H1 (cell line): Measurements from ENCODE around the gene EFCAB6. TPM values are rescaled to one million over a fixed set of nuclear protein-coding genes. Genes with fewer than 3 reads are reported as not detected.

Experiments used
- CTCF ChIA-PET: fragments of 300-600 bp; sonication (Branson Sonifier 250); formaldehyde crosslinking; loops from one replicate; lab custom pipeline; 2021; ENCODE audit not compliant: partially characterized antibody; lab: Charles Lee
- POLR2A ChIA-PET: fragments of 300-600 bp; sonication (Branson Sonifier 250); formaldehyde crosslinking; loops from one replicate; lab custom pipeline; 2021; ENCODE audit warnings: inconsistent platforms; ENCODE audit not compliant: partially characterized antibody; lab: Charles Lee
- DNase-seq, 2 experiments: peaks; one replicate each; pipeline versions ENCODE4 v3.0.0 to v3.0.0-alpha.2; 2010 to 2022; ENCODE audit warnings: low spot score in 2 of 2, low read depth in 1 of 2, mixed read lengths in 1 of 2
- FAIRE-seq: peaks from 2 replicates; lab custom pipeline; 2011; peaks lifted over from hg19 to GRCh38; lab: Jason Lieb, UNC
- H2AFZ ChIP-seq: 2 replicates; pipeline ENCODE4 v1.8.1; 2012; ENCODE audit warnings: low read length, inconsistent platforms
- H2AK5ac ChIP-seq: 2 replicates; pipeline ENCODE4 v1.6.1; 2013; ENCODE audit warnings: low read depth, low read length
- H2BK120ac ChIP-seq: replicated peaks from 2 replicates; pipeline ENCODE3; 2013; ENCODE audit warnings: low read depth, low read length, inconsistent platforms
- H2BK12ac ChIP-seq: 2 replicates; pipeline ENCODE4 v1.6.1; 2013; ENCODE audit warnings: low read depth, low read length
- H2BK15ac ChIP-seq: 2 replicates; pipeline ENCODE4 v1.6.1; 2013; ENCODE audit warnings: low read length
- H2BK20ac ChIP-seq: 2 replicates; pipeline ENCODE4 v1.6.1; 2013; ENCODE audit warnings: low read length
- H2BK5ac ChIP-seq: 2 replicates; pipeline ENCODE4 v1.6.1; 2013; ENCODE audit warnings: low read depth, low read length
- H3K14ac ChIP-seq: 2 replicates; pipeline ENCODE4 v1.6.1; 2013; ENCODE audit warnings: inconsistent platforms; ENCODE audit not compliant: insufficient read length
- H3K18ac ChIP-seq: 2 replicates; pipeline ENCODE4 v1.6.1; 2013; ENCODE audit warnings: low read length; ENCODE audit errors: extremely low read depth
- H3K23ac ChIP-seq: 2 replicates; pipeline ENCODE4 v1.6.1; 2013; ENCODE audit warnings: inconsistent platforms; ENCODE audit not compliant: insufficient read length
- H3K23me2 ChIP-seq: 2 replicates; pipeline ENCODE4 v1.6.1; 2013; ENCODE audit warnings: low read depth, low read length
- H3K27ac ChIP-seq: 2 replicates; pipeline ENCODE4 v1.6.1; 2011; ENCODE audit warnings: low read depth, low read length, inconsistent platforms
- H3K27me3 ChIP-seq, 4 experiments: replicated peaks in 1 of 4; 1 replicate in 1 of 4; 2 replicates in 3 of 4; pipeline versions ENCODE4 v1.6.1 to v1.8.1; 2011 to 2013; ENCODE audit warnings: low read length in 3 of 4, mild to moderate bottlenecking in 3 of 4, inconsistent platforms in 2 of 4, mixed read lengths in 2 of 4, moderate library complexity in 1 of 4; ENCODE audit not compliant: control insufficient read depth in 3 of 4, insufficient read depth in 3 of 4; ENCODE audit errors: extremely low read depth in 1 of 4
- H3K36me3 ChIP-seq, 4 experiments: 2 replicates each; pipeline versions ENCODE4 v1.6.1 to v1.8.1; 2011 to 2013; ENCODE audit warnings: mild to moderate bottlenecking in 4 of 4, low read length in 3 of 4, moderate library complexity in 2 of 4, control low read depth in 1 of 4, inconsistent platforms in 1 of 4; ENCODE audit not compliant: insufficient read depth in 4 of 4, control insufficient read depth in 2 of 4
- H3K4ac ChIP-seq: replicated peaks from 2 replicates; pipeline ENCODE3; 2013; ENCODE audit warnings: low read length, low read depth, mixed read lengths, inconsistent platforms; ENCODE audit not compliant: insufficient read length
- H3K4me1 ChIP-seq, 4 experiments: replicated peaks in 1 of 4; 1 replicate in 1 of 4; 2 replicates in 3 of 4; pipeline versions ENCODE4 v1.6.1 to v1.8.1; 2011 to 2013; ENCODE audit warnings: low read length in 3 of 4, inconsistent platforms in 2 of 4, mixed read lengths in 1 of 4; ENCODE audit not compliant: insufficient read depth in 4 of 4, control insufficient read depth in 3 of 4
- H3K4me2 ChIP-seq, 2 experiments: 2 replicates each; pipeline versions ENCODE4 v1.6.1 to v1.8.1; 2011 to 2013; ENCODE audit warnings: low read depth in 2 of 2, low read length in 2 of 2, control low read depth in 1 of 2, inconsistent platforms in 1 of 2, mild to moderate bottlenecking in 1 of 2; ENCODE audit not compliant: insufficient read depth in 1 of 2
- H3K4me3 ChIP-seq, 4 experiments: fragments of 200-600, 300-600 bp in 1 of 4; sonication (generic), shearing (Covaris generic), sonication (Bioruptor Twin) in 1 of 4; 2 replicates each; pipeline versions ENCODE4 v1.5.1 to v1.8.1; 2011 to 2016; ENCODE audit warnings: low read length in 4 of 4, low read depth in 3 of 4, control low read depth in 2 of 4, inconsistent platforms in 2 of 4, mild to moderate bottlenecking in 2 of 4, mixed read lengths in 1 of 4, moderate library complexity in 1 of 4; ENCODE audit not compliant: insufficient read depth in 2 of 4; ENCODE audit errors: extremely low read depth in 1 of 4
- H3K56ac ChIP-seq: replicated peaks from 2 replicates; pipeline ENCODE3; 2013; ENCODE audit warnings: low read depth, mild to moderate bottlenecking, mixed read lengths, low read length, inconsistent platforms; ENCODE audit not compliant: insufficient read length
- H3K79me1 ChIP-seq: 2 replicates; pipeline ENCODE4 v1.6.1; 2013; ENCODE audit warnings: low read depth, low read length, control low read depth
- H3K79me2 ChIP-seq, 2 experiments: 2 replicates each; pipeline versions ENCODE4 v1.6.1 to v1.8.1; 2012 to 2013; ENCODE audit warnings: low read length in 2 of 2, mild to moderate bottlenecking in 2 of 2, inconsistent platforms in 1 of 2; ENCODE audit not compliant: insufficient read depth in 2 of 2, control insufficient read depth in 1 of 2
- H3K9ac ChIP-seq, 4 experiments: replicated peaks in 1 of 4; 1 replicate in 1 of 4; 2 replicates in 3 of 4; pipeline versions ENCODE4 v1.6.1 to v1.8.1; 2011 to 2013; ENCODE audit warnings: low read depth in 3 of 4, low read length in 3 of 4, control low read depth in 2 of 4, mild to moderate bottlenecking in 2 of 4, moderate library complexity in 2 of 4, inconsistent platforms in 1 of 4; ENCODE audit errors: extremely low read depth in 1 of 4
- H3K9me3 ChIP-seq, 2 experiments: 2 replicates each; pipeline versions ENCODE4 v1.6.1 to v1.8.1; 2012 to 2013; ENCODE audit warnings: mild to moderate bottlenecking in 2 of 2, moderate library complexity in 2 of 2, control low read depth in 1 of 2, inconsistent platforms in 1 of 2, low read depth in 1 of 2, low read length in 1 of 2, mixed read lengths in 1 of 2; ENCODE audit not compliant: insufficient read depth in 2 of 2
- H4K20me1 ChIP-seq, 2 experiments: replicated peaks in 1 of 2; 2 replicates each; pipeline versions ENCODE3 to v1.8.1; 2011 to 2013; ENCODE audit warnings: inconsistent platforms in 2 of 2, low read length in 2 of 2, mild to moderate bottlenecking in 1 of 2; ENCODE audit not compliant: insufficient read depth in 2 of 2, control insufficient read depth in 1 of 2
- H4K5ac ChIP-seq: 2 replicates; pipeline ENCODE4 v1.6.1; 2013; ENCODE audit warnings: low read length, low read depth, mixed read lengths, inconsistent platforms; ENCODE audit not compliant: insufficient read length
- H4K8ac ChIP-seq: 2 replicates; pipeline ENCODE4 v1.8.0; 2013; ENCODE audit warnings: mild to moderate bottlenecking, moderate library complexity, low read length, inconsistent platforms; ENCODE audit not compliant: insufficient read depth; ENCODE audit errors: extremely low read depth
- H4K91ac ChIP-seq: replicated peaks from 2 replicates; pipeline ENCODE3; 2013; ENCODE audit warnings: low read length, mixed read lengths, inconsistent platforms; ENCODE audit not compliant: insufficient read length
- EP300 ChIP-seq, 2 experiments: IDR thresholded peaks; 1 replicate in 1 of 2; 2 replicates in 1 of 2; pipeline ENCODE4 v1.6.1; 2011 to 2012; ENCODE audit warnings: low read depth in 2 of 2, low read length in 2 of 2, mild to moderate bottlenecking in 2 of 2, borderline replicate concordance in 1 of 2, inconsistent platforms in 1 of 2, moderate library complexity in 1 of 2
- MAFK ChIP-seq: IDR thresholded peaks from 2 replicates; pipeline ENCODE4 v1.6.1; 2012; ENCODE audit warnings: low read depth, mild to moderate bottlenecking, improper control_type of control experiment, low read length
- NANOG ChIP-seq: IDR thresholded peaks from 2 replicates; pipeline ENCODE4 v1.6.1; 2011; ENCODE audit warnings: low read length, low read depth, mild to moderate bottlenecking, inconsistent platforms; ENCODE audit not compliant: insufficient read depth, poor library complexity, severe bottlenecking
- WGBS, 2 experiments: shearing (Covaris generic) in 1 of 2; methylation state at CpG; one replicate each; pipeline versions ENCODE4 v1.1.6 to v1.1.7; 2013 to 2015; ENCODE audit warnings: low lambda C conversion rate in 2 of 2, mixed read lengths in 2 of 2, inconsistent platforms in 1 of 2, low coverage in 1 of 2, missing lambda C conversion rate in 1 of 2; ENCODE audit not compliant: insufficient replicate concordance in 2 of 2, insufficient coverage in 1 of 2, insufficient read length in 1 of 2; ENCODE audit errors: extremely low coverage in 1 of 2, missing lambda C conversion rate in 1 of 2; 5-methylcytosine and 5-hydroxymethylcytosine counted together
- polyA plus RNA-seq, 7 experiments: library from polyadenylated mRNA; depleted of rRNA in 3 of 7; stranded (reverse) in 5 of 7; unstranded in 2 of 7; fragments of >200 nt in 5 of 7; fragments of 200-250 nt in 2 of 7; gene quantifications; 1 replicate in 5 of 7; 2 replicates in 1 of 7; 4 replicates in 1 of 7; pipeline versions ENCODE4 v1.2.1 to v1.2.3, GENCODE V29; 2011 to 2013; ENCODE audit warnings: missing spikeins in 2 of 7, mixed read lengths in 2 of 7
- total RNA-seq: library from RNA; stranded (reverse); fragmentation: NEBNext Ultra II Directional; extraction: Animal tissue kit (Norgen Biotek cat#: 25700); gene quantifications from 2 replicates; pipeline ENCODE4 v1.2.1, GENCODE V29; 2021

The EFCAB6 gene
- total and polyA plus RNA-seq, 2 of the 8 experiments (the other 6 are each of a cell fraction or from before 2014, with no cell fraction given): 0.32 to 1.7 TPM

DNA sequence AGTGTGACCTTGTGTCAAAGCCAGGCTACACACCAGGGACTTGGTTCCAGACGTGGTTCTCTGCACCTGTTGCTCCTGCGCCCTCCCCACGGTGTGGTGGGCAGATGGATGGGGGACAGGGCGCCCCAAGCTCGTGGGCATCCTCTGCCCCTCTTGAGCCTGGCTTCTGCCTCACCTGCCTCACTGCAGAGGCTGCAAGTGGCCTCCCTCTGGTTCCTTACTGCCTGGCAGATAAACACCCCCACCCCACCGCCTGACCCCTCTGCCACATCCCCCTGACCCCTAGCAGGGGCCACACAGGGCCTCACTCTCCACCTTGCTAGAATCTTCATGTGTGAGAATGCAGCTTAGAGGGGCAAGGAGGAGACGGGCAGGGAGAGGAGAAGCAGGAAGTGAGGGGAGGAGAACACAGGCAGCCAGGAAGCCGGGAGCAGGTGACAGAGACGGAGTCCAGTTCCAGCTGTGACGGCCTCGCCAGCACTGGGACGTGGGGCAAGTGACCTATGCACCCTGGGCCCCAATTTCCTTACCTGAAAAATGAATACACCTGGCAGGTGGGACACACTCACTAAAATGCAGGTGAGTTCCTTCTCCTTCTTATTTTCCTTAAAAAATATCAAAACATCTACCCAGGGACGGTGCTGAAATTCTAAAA, 178.3 kb downstream of the EFCAB6 start:
- Histone ChIP-seq H4K91ac (no peak overlapping the region), H3K4ac (no peak overlapping the region), H2AK5ac (no peak overlapping the region), H2BK5ac (no peak overlapping the region), H3K27ac (no peak overlapping the region), H3K4me3 (no peak overlapping the region), H3K14ac (no peak overlapping the region), H3K56ac (no peak overlapping the region), H3K18ac (no peak overlapping the region), H3K79me2 (no peaks in the 10 kb centered on the region), H2AFZ (no peak overlapping the region), H3K4me1 (peaks cover 0 to 2% (median 0%) of the 10 kb centered on the region in 4 experiments; a peak in 1 of 7 replicates), H4K5ac (no peak overlapping the region), H3K36me3 (no peaks in the 10 kb centered on the region), H2BK120ac (no peak overlapping the region), H4K8ac (no peak overlapping the region), H3K9me3 (no peaks in the 10 kb centered on the region), H3K23ac (no peak overlapping the region), H3K79me1 (no peaks in the 10 kb centered on the region), H4K20me1 (no peaks in the 10 kb centered on the region), H2BK20ac (no peak overlapping the region), H3K4me2 (no peak overlapping the region), H3K9ac (no peak overlapping the region), H3K27me3 (no peaks in the 10 kb centered on the region; a peak in 1 of 7 replicates), H2BK15ac (no peak overlapping the region), H2BK12ac (no peak overlapping the region), H3K23me2 (no peaks in the 10 kb centered on the region; the same call in 1 of the 2 replicates)
- no peak for DNase-seq
- 92% methylated on average over 13 of the region's 13 CpGs; no CpG with 5 or more reads in 1 of the 2 experiments for WGBS, 2 experiments
- ChIA-PET POLR2A (no interaction called here), CTCF (interaction anchor here (1.2 kb wide), 1 partner anchor 9 kb away, joined by 3 read pairs; no protein-coding TSS in a partner anchor)
- TF ChIP-seq MAFK: no peak
- no peak for TF ChIP-seq NANOG
- TF ChIP-seq EP300 (IDR thresholded peaks at IDR 0.05; ENCODE audit: borderline replicate concordance in 1 of 2, low read depth in 2 of 2, low read length in 2 of 2): no peak
- no peak for FAIRE-seq
